Nucleus accumbens (tissue), 56 donors: ENCODE data around the gene BUB1B.

Experiments
- DNase-seq, 56 donors: peaks; one replicate each; lab custom pipeline; 2025; lab: John Stamatoyannopoulos, UW

Gene BUB1B

DNA sequence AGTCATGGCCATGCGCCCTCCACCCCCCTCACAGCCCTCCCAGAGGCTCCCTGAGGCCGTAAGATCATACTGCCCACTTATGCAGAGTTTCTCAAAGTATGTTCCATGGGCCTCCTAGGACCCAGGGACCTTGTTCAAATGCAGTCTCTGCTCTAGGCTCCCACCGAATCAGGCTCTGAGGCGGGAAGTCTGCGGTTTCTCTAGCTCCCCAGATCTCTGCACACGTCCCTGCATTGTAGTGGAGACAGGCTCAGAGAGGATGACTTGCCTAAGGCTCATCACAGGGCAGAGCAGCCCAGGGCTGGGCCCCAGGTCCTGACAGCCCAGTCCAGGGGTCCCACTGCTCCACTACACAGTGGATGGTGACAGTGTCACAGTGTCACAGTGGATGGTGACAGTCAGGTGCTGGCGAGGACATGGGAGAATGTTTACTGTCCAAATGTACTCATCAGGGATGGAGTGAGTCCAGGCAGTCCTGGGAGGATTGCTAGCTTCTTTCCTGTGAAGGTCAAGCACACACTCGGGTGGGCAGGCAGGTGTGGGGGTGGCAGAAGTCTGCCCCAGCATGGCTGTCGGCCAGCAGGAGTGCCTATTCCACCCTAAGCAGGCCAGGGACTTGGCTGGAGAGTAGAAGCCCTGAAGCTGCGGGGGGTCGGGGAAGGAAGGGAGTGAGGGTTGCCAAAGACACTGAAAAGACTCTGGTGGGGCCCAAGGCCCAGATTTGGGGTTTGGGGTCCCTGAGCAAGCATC, 109.6 kb downstream of the BUB1B start:
- no peak for DNase-seq
